B cell (primary cell): ENCODE measurements around the gene LMBRD1. TPM values are rescaled to one million over a fixed set of nuclear protein-coding genes. Genes with fewer than 3 reads are reported as not detected.

ENCODE experiments used
- ATAC-seq: fragments of 200-7000 bp; cut with Tn5 transposase; one replicate; pipeline ENCODE4 v1.10.0; 2021; ENCODE audit warnings: low read depth, mild to moderate bottlenecking, moderate number of reproducible peaks, moderate library complexity
- CTCF ChIA-PET: fragments of 350-600 bp; sonication (Branson Sonifier 250); formaldehyde crosslinking; loops from one replicate; lab custom pipeline; 2021; ENCODE audit warnings: antibody characterized with exemption, inconsistent platforms; lab: Charles Lee
- POLR2A ChIA-PET: fragments of 350-600 bp; sonication (Branson Sonifier 250); formaldehyde crosslinking; loops from one replicate; lab custom pipeline; 2021; ENCODE audit warnings: antibody characterized with exemption; lab: Charles Lee
- DNase-seq: peaks from one replicate; pipeline ENCODE4 v3.0.0; 2013
- H2AFZ ChIP-seq: 2 replicates; pipeline ENCODE4 v1.6.1; 2012; ENCODE audit warnings: mild to moderate bottlenecking, low read depth, low read length; ENCODE audit not compliant: insufficient read depth, poor library complexity, severe bottlenecking
- H3K27ac ChIP-seq, 2 donors: 1 replicate in 1 of 2; 2 replicates in 1 of 2; pipeline ENCODE4 v1.5.1; 2012 to 2013; ENCODE audit warnings: low read length in 2 of 2, mild to moderate bottlenecking in 2 of 2, moderate library complexity in 1 of 2
- H3K27me3 ChIP-seq, 4 experiments: fragments of 200-600 bp in 1 of 4; sonication (generic) in 1 of 4; replicated peaks in 1 of 4; 1 replicate in 2 of 4; 2 replicates in 2 of 4; pipeline versions ENCODE4 v1.6.1 to v1.7.0; 2013 to 2016; ENCODE audit warnings: low read length in 3 of 4, mild to moderate bottlenecking in 2 of 4, mixed read lengths in 1 of 4, moderate library complexity in 1 of 4; ENCODE audit not compliant: insufficient read depth in 4 of 4, control insufficient read depth in 3 of 4; ENCODE audit errors: control extremely low read depth in 1 of 4
- H3K36me3 ChIP-seq, 2 experiments: replicated peaks in 1 of 2; 1 replicate in 1 of 2; 2 replicates in 1 of 2; pipeline versions ENCODE4 v1.6.1 to v1.7.1; 2013; ENCODE audit warnings: low read length in 1 of 2; ENCODE audit not compliant: insufficient read depth in 2 of 2, control insufficient read depth in 1 of 2; ENCODE audit errors: control extremely low read depth in 1 of 2, extremely low read depth in 1 of 2
- H3K4me1 ChIP-seq, 2 donors: fragments of 200-600 bp in 1 of 2; sonication (generic) in 1 of 2; 1 replicate in 1 of 2; 2 replicates in 1 of 2; pipeline versions ENCODE4 v1.5.1 to v1.6.1; 2013 to 2017; ENCODE audit warnings: low read length in 2 of 2; ENCODE audit not compliant: control insufficient read depth in 2 of 2, insufficient read depth in 2 of 2
- H3K4me2 ChIP-seq: replicated peaks from 2 replicates; pipeline ENCODE3; 2012; ENCODE audit warnings: mild to moderate bottlenecking, low read depth, low read length; ENCODE audit not compliant: poor library complexity, severe bottlenecking
- H3K4me3 ChIP-seq, 5 experiments: fragments of 200-600 bp in 1 of 5; sonication (generic) in 1 of 5; 1 replicate in 3 of 5; 2 replicates in 2 of 5; pipeline versions ENCODE4 v1.5.1 to v1.7.0; 2011 to 2016; ENCODE audit warnings: low read length in 4 of 5, mild to moderate bottlenecking in 4 of 5, low read depth in 2 of 5, control low read depth in 1 of 5, moderate library complexity in 1 of 5; ENCODE audit not compliant: insufficient read depth in 1 of 5; ENCODE audit errors: control extremely low read depth in 1 of 5, extremely low read depth in 1 of 5
- H3K79me2 ChIP-seq: fragments of 200-600 bp; sonication (generic); one replicate; pipeline ENCODE4 v1.6.0; 2016; ENCODE audit warnings: low read length; ENCODE audit not compliant: control insufficient read depth, insufficient read depth
- H3K9ac ChIP-seq: fragments of 200-600 bp; sonication (generic); 2 replicates; pipeline ENCODE4 v1.6.1; 2017; ENCODE audit warnings: mild to moderate bottlenecking, low read length, moderate library complexity
- H3K9me3 ChIP-seq, 3 donors: one replicate each; pipeline versions ENCODE4 v1.6.1 to v1.7.1; 2013; ENCODE audit warnings: low read length in 2 of 3; ENCODE audit not compliant: control insufficient read depth in 2 of 3, insufficient read depth in 1 of 3; ENCODE audit errors: control extremely low read depth in 1 of 3
- H4K20me1 ChIP-seq: 2 replicates; pipeline ENCODE4 v1.6.0; 2012; ENCODE audit warnings: mild to moderate bottlenecking, low read length; ENCODE audit not compliant: insufficient read depth, control insufficient read depth, poor library complexity, severe bottlenecking
- H3K27ac Mint-ChIP-seq: one replicate; pipeline ENCODE4 v1.8.0; 2021; ENCODE audit warnings: mixed read lengths
- H3K27me3 Mint-ChIP-seq: one replicate; pipeline ENCODE4 v1.8.0; 2021; ENCODE audit warnings: mixed read lengths
- H3K4me1 Mint-ChIP-seq: one replicate; pipeline ENCODE4 v1.8.0; 2021; ENCODE audit warnings: mixed read lengths
- H3K4me3 Mint-ChIP-seq: one replicate; pipeline ENCODE4 v1.8.0; 2021; ENCODE audit warnings: mixed read lengths
- H3K9me3 Mint-ChIP-seq: one replicate; pipeline ENCODE4 v1.8.0; 2022; ENCODE audit warnings: mixed read lengths; ENCODE audit not compliant: insufficient read depth
- EZH2 ChIP-seq: IDR thresholded peaks from 2 replicates; pipeline ENCODE4 v1.6.1; 2012; ENCODE audit warnings: borderline replicate concordance, low read depth, mild to moderate bottlenecking, moderate library complexity, low read length; ENCODE audit not compliant: insufficient read depth, poor library complexity, severe bottlenecking
- WGBS: methylation state at CpG from one replicate; pipeline ENCODE4 v1.1.5; 2013; ENCODE audit warnings: missing lambda C conversion rate; ENCODE audit not compliant: insufficient coverage; 5-methylcytosine and 5-hydroxymethylcytosine counted together
- intact Hi-C: fragments of 100-400 bp; cut with micrococcal nuclease; formaldehyde crosslinking; loops from one replicate; pipeline ENCODE4 v1.10.0; 2022
- polyA plus RNA-seq: library from polyadenylated mRNA; depleted of rRNA; stranded (reverse); fragments of >200 nt; gene quantifications from 2 replicates; pipeline ENCODE4 v1.2.3, GENCODE V29; 2012
- total RNA-seq, 2 donors: library from RNA; stranded (reverse); fragments of 120-200 nt in 1 of 2; gene quantifications; 1 replicate in 1 of 2; 2 replicates in 1 of 2; pipeline versions ENCODE4 v1.2.3 to v1.2.4, GENCODE V29; 2013 to 2022
- TF ChIP-seq, protein P1 (sequence below): fragments of 200-600 bp; IDR thresholded peaks from one replicate; pipeline ENCODE4 v1.8.0; 2022; ENCODE audit warnings: antibody characterized with exemption, mild to moderate bottlenecking

The LMBRD1 gene
- total and polyA plus RNA-seq, 2 donors (not counting 1 experiment from before 2014, with no cell fraction given) = 33.7 to 99.0 TPM

GRCh38 chr6:69663215-69663614 lies 133.6 kb downstream of the LMBRD1 start:
- intact Hi-C loops = no loop called here
- Histone ChIP-seq H3K9ac (no peak overlapping the region), H3K9me3 (peaks cover 0 to 7% (median 0%) of the 10 kb centered on the region in 3 donors), H3K27me3 (peaks cover 0 to 3% (median 0%) of the 10 kb centered on the region in 4 experiments), H3K27ac (no peak overlapping the region), H3K36me3 (no peaks in the 10 kb centered on the region), H3K4me2 (no peak overlapping the region), H4K20me1 (no peaks in the 10 kb centered on the region), H3K4me1 (no peaks in the 10 kb centered on the region), H2AFZ (no peak overlapping the region), H3K79me2 (no peaks in the 10 kb centered on the region), H3K4me3 (no peak overlapping the region)
- peaks cover 14% of the 10 kb centered on the region for H3K27me3 Mint-ChIP-seq
- ChIA-PET POLR2A (no interaction called here), CTCF (no interaction called here)
- H3K27ac Mint-ChIP-seq = no peak overlapping the region
- H3K4me1 Mint-ChIP-seq = no peaks in the 10 kb centered on the region
- WGBS = no CpG with 5 or more reads among the region's 2 CpGs
- TF ChIP-seq, protein P1, sequence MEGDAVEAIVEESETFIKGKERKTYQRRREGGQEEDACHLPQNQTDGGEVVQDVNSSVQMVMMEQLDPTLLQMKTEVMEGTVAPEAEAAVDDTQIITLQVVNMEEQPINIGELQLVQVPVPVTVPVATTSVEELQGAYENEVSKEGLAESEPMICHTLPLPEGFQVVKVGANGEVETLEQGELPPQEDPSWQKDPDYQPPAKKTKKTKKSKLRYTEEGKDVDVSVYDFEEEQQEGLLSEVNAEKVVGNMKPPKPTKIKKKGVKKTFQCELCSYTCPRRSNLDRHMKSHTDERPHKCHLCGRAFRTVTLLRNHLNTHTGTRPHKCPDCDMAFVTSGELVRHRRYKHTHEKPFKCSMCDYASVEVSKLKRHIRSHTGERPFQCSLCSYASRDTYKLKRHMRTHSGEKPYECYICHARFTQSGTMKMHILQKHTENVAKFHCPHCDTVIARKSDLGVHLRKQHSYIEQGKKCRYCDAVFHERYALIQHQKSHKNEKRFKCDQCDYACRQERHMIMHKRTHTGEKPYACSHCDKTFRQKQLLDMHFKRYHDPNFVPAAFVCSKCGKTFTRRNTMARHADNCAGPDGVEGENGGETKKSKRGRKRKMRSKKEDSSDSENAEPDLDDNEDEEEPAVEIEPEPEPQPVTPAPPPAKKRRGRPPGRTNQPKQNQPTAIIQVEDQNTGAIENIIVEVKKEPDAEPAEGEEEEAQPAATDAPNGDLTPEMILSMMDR = no peak
- TF ChIP-seq EZH2 = no peak
- H3K9me3 Mint-ChIP-seq = peaks cover 9% of the 10 kb centered on the region
- ATAC-seq = no peak
- no peak for DNase-seq
- no peak overlapping the region for H3K4me3 Mint-ChIP-seq

GRCh38 chr6:69650703-69651102 lies 146.1 kb downstream of the LMBRD1 start:
- H2AFZ ChIP-seq = no peak overlapping the region
- no peak overlapping the region for H3K4me3 ChIP-seq
- no peak overlapping the region for H3K27ac Mint-ChIP-seq
- ATAC-seq (no peak), DNase-seq (no peak)
- H3K36me3 ChIP-seq = no peaks in the 10 kb centered on the region
- no peaks in the 10 kb centered on the region for H3K4me1 ChIP-seq
- no peaks in the 10 kb centered on the region for H3K79me2 ChIP-seq
- ChIA-PET CTCF (no interaction called here), POLR2A (no interaction called here)
- no peak overlapping the region for H3K4me3 Mint-ChIP-seq
- H3K27me3 Mint-ChIP-seq = peaks cover 17% of the 10 kb centered on the region
- no peak for TF ChIP-seq EZH2
- TF ChIP-seq, protein P1 = no peak
- H3K4me2 ChIP-seq = no peak overlapping the region
- no peak overlapping the region for H3K27ac ChIP-seq
- no peak overlapping the region for H3K9ac ChIP-seq
- no peaks in the 10 kb centered on the region for H4K20me1 ChIP-seq
- intact Hi-C loops = no loop called here
- no peaks in the 10 kb centered on the region for H3K27me3 ChIP-seq
- H3K9me3 Mint-ChIP-seq = no peaks in the 10 kb centered on the region
- H3K4me1 Mint-ChIP-seq = no peaks in the 10 kb centered on the region
- H3K9me3 ChIP-seq = peaks cover 0 to 8% (median 0%) of the 10 kb centered on the region in 3 donors
